IMR-90 (cell line): ENCODE data around the gene GABRR1. TPM values are rescaled to one million over a fixed set of nuclear protein-coding genes. Genes with fewer than 3 reads are reported as not detected.

Experiments
- ATAC-seq: fragments of 200-7000 bp; cut with Tn5 transposase; 2 replicates; pipeline ENCODE4 v1.9.1; 2020; ENCODE audit warnings: low read depth, mild to moderate bottlenecking, moderate library complexity
- BruUV-seq: library from RNA; stranded (reverse); fragments of 400-500 nt; replicated peaks from 2 replicates; lab custom pipeline; 2021; lab: Mats Ljungman, UMichigan
- CTCF ChIA-PET: fragments of 300-600 bp; formaldehyde crosslinking; extraction: SDS; loops from one replicate; lab custom pipeline; 2021; ENCODE audit warnings: antibody characterized with exemption; lab: Yijun Ruan, JAX
- POLR2A ChIA-PET: fragments of 300-600 bp; sonication (Branson Sonifier 250); formaldehyde crosslinking; loops from one replicate; lab custom pipeline; 2022; ENCODE audit warnings: antibody characterized with exemption; ENCODE audit not compliant: unreplicated experiment; lab: Charles Lee
- DNase-seq: peaks from one replicate; pipeline ENCODE4 v3.0.0; 2013
- H2AFZ ChIP-seq: replicated peaks from 2 replicates; pipeline ENCODE3; 2013; ENCODE audit warnings: low read length, mild to moderate bottlenecking; ENCODE audit not compliant: poor library complexity
- H2AK5ac ChIP-seq: 2 replicates; pipeline ENCODE4 v1.6.1; 2013; ENCODE audit warnings: low read depth, low read length, inconsistent platforms
- H2AK9ac ChIP-seq: replicated peaks from 2 replicates; pipeline ENCODE3; 2013; ENCODE audit warnings: mild to moderate bottlenecking, low read depth, low read length, moderate library complexity; ENCODE audit not compliant: poor library complexity
- H2BK120ac ChIP-seq: 2 replicates; pipeline ENCODE4 v1.6.1; 2013; ENCODE audit warnings: low read depth, low read length, inconsistent platforms
- H2BK15ac ChIP-seq: 3 replicates; pipeline ENCODE4 v1.6.1; 2013; ENCODE audit warnings: low read depth, low read length, inconsistent platforms
- H2BK20ac ChIP-seq: 2 replicates; pipeline ENCODE4 v1.6.1; 2013; ENCODE audit warnings: low read depth, mild to moderate bottlenecking, inconsistent platforms, low read length, moderate library complexity
- H2BK5ac ChIP-seq: 2 replicates; pipeline ENCODE4 v1.6.1; 2013; ENCODE audit warnings: mild to moderate bottlenecking, low read depth, low read length, inconsistent platforms; ENCODE audit not compliant: poor library complexity, severe bottlenecking
- H3K14ac ChIP-seq: replicated peaks from 2 replicates; pipeline ENCODE4 v1.6.1; 2013; ENCODE audit warnings: low read depth, low read length, inconsistent platforms
- H3K18ac ChIP-seq: 2 replicates; pipeline ENCODE4 v1.6.1; 2013; ENCODE audit warnings: low read depth, low read length, control low read depth
- H3K23ac ChIP-seq: 2 replicates; pipeline ENCODE4 v1.6.1; 2013; ENCODE audit warnings: low read depth, low read length, inconsistent platforms
- H3K27ac ChIP-seq: 2 replicates; pipeline ENCODE4 v1.5.1; 2013; ENCODE audit warnings: mild to moderate bottlenecking, control low read depth, low read length; ENCODE audit not compliant: insufficient read depth
- H3K27me3 ChIP-seq: 2 replicates; pipeline ENCODE4 v1.6.1; 2013; ENCODE audit warnings: low read length; ENCODE audit not compliant: control insufficient read depth, insufficient read depth
- H3K36me3 ChIP-seq: 2 replicates; pipeline ENCODE4 v1.6.1; 2013; ENCODE audit warnings: low read length, mixed read lengths; ENCODE audit not compliant: control insufficient read depth, insufficient read depth
- H3K4ac ChIP-seq: 2 replicates; pipeline ENCODE4 v1.6.1; 2013; ENCODE audit warnings: low read depth, low read length, inconsistent platforms
- H3K4me1 ChIP-seq: 2 replicates; pipeline ENCODE4 v1.6.1; 2013; ENCODE audit warnings: low read length, mixed read lengths; ENCODE audit not compliant: control insufficient read depth, insufficient read depth
- H3K4me2 ChIP-seq: 2 replicates; pipeline ENCODE4 v1.6.1; 2013; ENCODE audit warnings: low read depth, mild to moderate bottlenecking, control low read depth, low read length, moderate library complexity
- H3K4me3 ChIP-seq: 2 replicates; pipeline ENCODE4 v1.5.1; 2013; ENCODE audit warnings: low read depth, mild to moderate bottlenecking, control low read depth, low read length, moderate library complexity; ENCODE audit not compliant: insufficient read depth
- H3K56ac ChIP-seq: 2 replicates; pipeline ENCODE4 v1.6.1; 2013; ENCODE audit warnings: low read length, inconsistent platforms; ENCODE audit not compliant: insufficient read depth; ENCODE audit errors: extremely low read depth
- H3K79me1 ChIP-seq, 2 experiments: 2 replicates each; pipeline ENCODE4 v1.6.1; 2013; ENCODE audit warnings: low read length in 2 of 2, inconsistent platforms in 1 of 2, low read depth in 1 of 2
- H3K9ac ChIP-seq: 2 replicates; pipeline ENCODE4 v1.6.1; 2013; ENCODE audit warnings: low read depth, low read length, control low read depth
- H3K9me1 ChIP-seq: 2 replicates; pipeline ENCODE4 v1.6.1; 2013; ENCODE audit warnings: low read length, inconsistent platforms; ENCODE audit not compliant: insufficient read depth
- H3K9me3 ChIP-seq: 2 replicates; pipeline ENCODE4 v1.6.1; 2013; ENCODE audit warnings: low read length; ENCODE audit not compliant: control insufficient read depth, insufficient read depth
- H4K20me1 ChIP-seq: 2 replicates; pipeline ENCODE4 v1.6.1; 2013; ENCODE audit warnings: low read length, inconsistent platforms; ENCODE audit not compliant: insufficient read depth
- H4K5ac ChIP-seq: 2 replicates; pipeline ENCODE4 v1.6.1; 2013; ENCODE audit warnings: mild to moderate bottlenecking, low read depth, low read length, control low read depth
- H4K8ac ChIP-seq, 2 experiments: 2 replicates each; pipeline ENCODE4 v1.6.1; 2013; ENCODE audit warnings: low read depth in 2 of 2, low read length in 2 of 2, control low read depth in 1 of 2, inconsistent platforms in 1 of 2
- H4K91ac ChIP-seq: 2 replicates; pipeline ENCODE4 v1.6.1; 2013; ENCODE audit warnings: low read depth, low read length, inconsistent platforms; ENCODE audit not compliant: insufficient read depth
- MAZ ChIP-seq: IDR thresholded peaks from 2 replicates; pipeline ENCODE4 v1.6.1; 2012; ENCODE audit warnings: low read depth, mild to moderate bottlenecking, low read length, improper control_type of control experiment, moderate library complexity, borderline replicate concordance
- MXI1 ChIP-seq: IDR thresholded peaks from 2 replicates; pipeline ENCODE4 v1.6.1; 2012; ENCODE audit warnings: low read depth, mild to moderate bottlenecking, low read length, moderate library complexity, borderline replicate concordance
- POLR2A ChIP-seq: IDR thresholded peaks from 2 replicates; pipeline ENCODE4 v1.6.1; 2012; ENCODE audit warnings: mild to moderate bottlenecking, low read depth, low read length
- WGBS, 2 experiments: methylation state at CpG; one replicate each; pipeline versions ENCODE4 v1.1.5 to v1.1.7; 2013; ENCODE audit warnings: missing lambda C conversion rate in 2 of 2; ENCODE audit not compliant: insufficient read length in 1 of 2; ENCODE audit errors: extremely low coverage in 2 of 2; 5-methylcytosine and 5-hydroxymethylcytosine counted together
- dilution Hi-C: fragments of 300-500 bp; cut with HindIII; formaldehyde crosslinking; loops from one replicate; pipeline ENCODE4 v1.14.3; 2018; ENCODE audit warnings: low sequenced_read_pairs; ENCODE audit not compliant: unreplicated experiment
- in situ Hi-C: fragments of 300-500 bp; cut with MboI; formaldehyde crosslinking; loops from 3 replicates; pipeline ENCODE4 v1.14.3; 2019; ENCODE audit warnings: low sequenced_read_pairs, inconsistent platforms, mixed read lengths
- intact Hi-C: fragments of 100-400 bp; cut with micrococcal nuclease; formaldehyde crosslinking; loops from 2 replicates; pipeline ENCODE4 v1.10.0; 2022
- polyA plus RNA-seq, 3 experiments: library from polyadenylated mRNA; depleted of rRNA; stranded (reverse); fragments of >200 nt; gene quantifications; 2 replicates each; pipeline ENCODE4 v1.2.3, GENCODE V29; 2012; ENCODE audit warnings: low replicate concordance in 1 of 3
- total RNA-seq: library from RNA; depleted of rRNA; stranded (reverse); fragments of >200 nt; gene quantifications from 2 replicates; pipeline ENCODE4 v1.2.3, GENCODE V29; 2012

GABRR1 gene
- total and polyA plus RNA-seq, 2 of the 4 experiments (the other 2 are of a cell fraction) = not detected

- H3K9ac ChIP-seq = no peak overlapping the region
Observed at GRCh38 chr6:89198235-89198634, 18.9 kb downstream of the GABRR1 start.

More at GRCh38 chr6:89198235-89198634, 18.9 kb downstream of the GABRR1 start:
- no TSS peak for BruUV-seq
- Histone ChIP-seq H2BK15ac (no peak overlapping the region), H3K4me1 (no peaks in the 10 kb centered on the region), H3K18ac (no peak overlapping the region), H4K5ac (no peak overlapping the region), H3K27me3 (peaks cover 2% of the 10 kb centered on the region; the same call in 1 of the 2 replicates), H3K36me3 (no peaks in the 10 kb centered on the region), H2AK5ac (no peak overlapping the region), H3K79me1 (no peaks in the 10 kb centered on the region), H2AFZ (peak overlapping the region; percentile 33), H3K4me3 (no peak overlapping the region), H3K56ac (no peak overlapping the region), H2BK20ac (no peak overlapping the region), H2AK9ac (no peak overlapping the region), H3K4ac (no peak overlapping the region), H3K9me3 (peaks cover 3% of the 10 kb centered on the region; the same call in 1 of the 2 replicates), H3K27ac (no peak overlapping the region), H2BK5ac (no peak overlapping the region), H3K14ac (no peak overlapping the region), H4K8ac (no peak overlapping the region), H4K20me1 (no peaks in the 10 kb centered on the region), H3K23ac (no peak overlapping the region), H2BK120ac (no peak overlapping the region), H3K4me2 (no peak overlapping the region), H3K9me1 (no peaks in the 10 kb centered on the region), H4K91ac (no peak overlapping the region)
- ATAC-seq (no peak), DNase-seq (no peak)
- WGBS, 2 experiments = 90% methylated on average over 2 of the region's 7 CpGs; no CpG with 5 or more reads in 1 of the 2 experiments
- intact Hi-C loops (no loop called here), in situ Hi-C loops (no loop called here), dilution Hi-C loops (no loop called here)
- ChIA-PET POLR2A (no interaction called here), CTCF (no interaction called here)
- TF ChIP-seq MXI1 (no peak), MAZ (no peak), POLR2A (no peak)
